IMR-90 (cell line): Measurements from ENCODE around the gene ZNF888. TPM values are rescaled to one million over a fixed set of nuclear protein-coding genes. Genes with fewer than 3 reads are reported as not detected.

Experiments used
- ATAC-seq: fragments of 200-7000 bp; cut with Tn5 transposase; 2 replicates; pipeline ENCODE4 v1.9.1; 2020; ENCODE audit warnings: low read depth, mild to moderate bottlenecking, moderate library complexity
- BruUV-seq: library from RNA; stranded (reverse); fragments of 400-500 nt; replicated peaks from 2 replicates; lab custom pipeline; 2021; lab: Mats Ljungman, UMichigan
- CTCF ChIA-PET: fragments of 300-600 bp; formaldehyde crosslinking; extraction: SDS; loops from one replicate; lab custom pipeline; 2021; ENCODE audit warnings: antibody characterized with exemption; lab: Yijun Ruan, JAX
- POLR2A ChIA-PET: fragments of 300-600 bp; sonication (Branson Sonifier 250); formaldehyde crosslinking; loops from one replicate; lab custom pipeline; 2022; ENCODE audit warnings: antibody characterized with exemption; ENCODE audit not compliant: unreplicated experiment; lab: Charles Lee
- DNase-seq: peaks from one replicate; pipeline ENCODE4 v3.0.0; 2013
- H2AFZ ChIP-seq: replicated peaks from 2 replicates; pipeline ENCODE3; 2013; ENCODE audit warnings: low read length, mild to moderate bottlenecking; ENCODE audit not compliant: poor library complexity
- H2AK5ac ChIP-seq: 2 replicates; pipeline ENCODE4 v1.6.1; 2013; ENCODE audit warnings: low read depth, low read length, inconsistent platforms
- H2AK9ac ChIP-seq: replicated peaks from 2 replicates; pipeline ENCODE3; 2013; ENCODE audit warnings: mild to moderate bottlenecking, low read depth, low read length, moderate library complexity; ENCODE audit not compliant: poor library complexity
- H2BK120ac ChIP-seq: 2 replicates; pipeline ENCODE4 v1.6.1; 2013; ENCODE audit warnings: low read depth, low read length, inconsistent platforms
- H2BK15ac ChIP-seq: 3 replicates; pipeline ENCODE4 v1.6.1; 2013; ENCODE audit warnings: low read depth, low read length, inconsistent platforms
- H2BK20ac ChIP-seq: 2 replicates; pipeline ENCODE4 v1.6.1; 2013; ENCODE audit warnings: low read depth, mild to moderate bottlenecking, inconsistent platforms, low read length, moderate library complexity
- H2BK5ac ChIP-seq: 2 replicates; pipeline ENCODE4 v1.6.1; 2013; ENCODE audit warnings: mild to moderate bottlenecking, low read depth, low read length, inconsistent platforms; ENCODE audit not compliant: poor library complexity, severe bottlenecking
- H3K14ac ChIP-seq: replicated peaks from 2 replicates; pipeline ENCODE4 v1.6.1; 2013; ENCODE audit warnings: low read depth, low read length, inconsistent platforms
- H3K18ac ChIP-seq: 2 replicates; pipeline ENCODE4 v1.6.1; 2013; ENCODE audit warnings: low read depth, low read length, control low read depth
- H3K23ac ChIP-seq: 2 replicates; pipeline ENCODE4 v1.6.1; 2013; ENCODE audit warnings: low read depth, low read length, inconsistent platforms
- H3K27ac ChIP-seq: 2 replicates; pipeline ENCODE4 v1.5.1; 2013; ENCODE audit warnings: mild to moderate bottlenecking, control low read depth, low read length; ENCODE audit not compliant: insufficient read depth
- H3K27me3 ChIP-seq: 2 replicates; pipeline ENCODE4 v1.6.1; 2013; ENCODE audit warnings: low read length; ENCODE audit not compliant: control insufficient read depth, insufficient read depth
- H3K36me3 ChIP-seq: 2 replicates; pipeline ENCODE4 v1.6.1; 2013; ENCODE audit warnings: low read length, mixed read lengths; ENCODE audit not compliant: control insufficient read depth, insufficient read depth
- H3K4ac ChIP-seq: 2 replicates; pipeline ENCODE4 v1.6.1; 2013; ENCODE audit warnings: low read depth, low read length, inconsistent platforms
- H3K4me1 ChIP-seq: 2 replicates; pipeline ENCODE4 v1.6.1; 2013; ENCODE audit warnings: low read length, mixed read lengths; ENCODE audit not compliant: control insufficient read depth, insufficient read depth
- H3K4me2 ChIP-seq: 2 replicates; pipeline ENCODE4 v1.6.1; 2013; ENCODE audit warnings: low read depth, mild to moderate bottlenecking, control low read depth, low read length, moderate library complexity
- H3K4me3 ChIP-seq: 2 replicates; pipeline ENCODE4 v1.5.1; 2013; ENCODE audit warnings: low read depth, mild to moderate bottlenecking, control low read depth, low read length, moderate library complexity; ENCODE audit not compliant: insufficient read depth
- H3K56ac ChIP-seq: 2 replicates; pipeline ENCODE4 v1.6.1; 2013; ENCODE audit warnings: low read length, inconsistent platforms; ENCODE audit not compliant: insufficient read depth; ENCODE audit errors: extremely low read depth
- H3K79me1 ChIP-seq, 2 experiments: 2 replicates each; pipeline ENCODE4 v1.6.1; 2013; ENCODE audit warnings: low read length in 2 of 2, inconsistent platforms in 1 of 2, low read depth in 1 of 2
- H3K9ac ChIP-seq: 2 replicates; pipeline ENCODE4 v1.6.1; 2013; ENCODE audit warnings: low read depth, low read length, control low read depth
- H3K9me1 ChIP-seq: 2 replicates; pipeline ENCODE4 v1.6.1; 2013; ENCODE audit warnings: low read length, inconsistent platforms; ENCODE audit not compliant: insufficient read depth
- H3K9me3 ChIP-seq: 2 replicates; pipeline ENCODE4 v1.6.1; 2013; ENCODE audit warnings: low read length; ENCODE audit not compliant: control insufficient read depth, insufficient read depth
- H4K20me1 ChIP-seq: 2 replicates; pipeline ENCODE4 v1.6.1; 2013; ENCODE audit warnings: low read length, inconsistent platforms; ENCODE audit not compliant: insufficient read depth
- H4K5ac ChIP-seq: 2 replicates; pipeline ENCODE4 v1.6.1; 2013; ENCODE audit warnings: mild to moderate bottlenecking, low read depth, low read length, control low read depth
- H4K8ac ChIP-seq, 2 experiments: 2 replicates each; pipeline ENCODE4 v1.6.1; 2013; ENCODE audit warnings: low read depth in 2 of 2, low read length in 2 of 2, control low read depth in 1 of 2, inconsistent platforms in 1 of 2
- H4K91ac ChIP-seq: 2 replicates; pipeline ENCODE4 v1.6.1; 2013; ENCODE audit warnings: low read depth, low read length, inconsistent platforms; ENCODE audit not compliant: insufficient read depth
- CHD1 ChIP-seq: IDR thresholded peaks from 2 replicates; pipeline ENCODE4 v1.6.1; 2012; ENCODE audit warnings: low read depth, low read length, improper control_type of control experiment
- ELK1 ChIP-seq: fragments of 150-350 bp; IDR thresholded peaks from 2 replicates; pipeline ENCODE4 v1.6.1; 2016; ENCODE audit warnings: low read depth, mild to moderate bottlenecking, low read length, moderate library complexity, borderline replicate concordance
- MAFK ChIP-seq: IDR thresholded peaks from 2 replicates; pipeline ENCODE4 v1.6.1; 2012; ENCODE audit warnings: low read depth, low read length, improper control_type of control experiment
- MXI1 ChIP-seq: IDR thresholded peaks from 2 replicates; pipeline ENCODE4 v1.6.1; 2012; ENCODE audit warnings: low read depth, mild to moderate bottlenecking, low read length, moderate library complexity, borderline replicate concordance
- POLR2A ChIP-seq: IDR thresholded peaks from 2 replicates; pipeline ENCODE4 v1.6.1; 2012; ENCODE audit warnings: mild to moderate bottlenecking, low read depth, low read length
- RCOR1 ChIP-seq: IDR thresholded peaks from 2 replicates; pipeline ENCODE4 v1.6.1; 2012; ENCODE audit warnings: mild to moderate bottlenecking, low read length, improper control_type of control experiment; ENCODE audit not compliant: insufficient replicate concordance
- RFX5 ChIP-seq: IDR thresholded peaks from 2 replicates; pipeline ENCODE4 v1.8.0; 2012; ENCODE audit warnings: low read depth, mild to moderate bottlenecking, low read length, moderate library complexity
- SMC3 ChIP-seq: fragments of 150-350 bp; IDR thresholded peaks from 2 replicates; pipeline ENCODE4 v1.6.1; 2016; ENCODE audit warnings: low read depth, mild to moderate bottlenecking, antibody characterized with exemption, low read length, moderate library complexity
- WGBS, 2 experiments: methylation state at CpG; one replicate each; pipeline versions ENCODE4 v1.1.5 to v1.1.7; 2013; ENCODE audit warnings: missing lambda C conversion rate in 2 of 2; ENCODE audit not compliant: insufficient read length in 1 of 2; ENCODE audit errors: extremely low coverage in 2 of 2; 5-methylcytosine and 5-hydroxymethylcytosine counted together
- dilution Hi-C: fragments of 300-500 bp; cut with HindIII; formaldehyde crosslinking; loops from one replicate; pipeline ENCODE4 v1.14.3; 2018; ENCODE audit warnings: low sequenced_read_pairs; ENCODE audit not compliant: unreplicated experiment
- in situ Hi-C: fragments of 300-500 bp; cut with MboI; formaldehyde crosslinking; loops from 3 replicates; pipeline ENCODE4 v1.14.3; 2019; ENCODE audit warnings: low sequenced_read_pairs, inconsistent platforms, mixed read lengths
- intact Hi-C: fragments of 100-400 bp; cut with micrococcal nuclease; formaldehyde crosslinking; loops from 2 replicates; pipeline ENCODE4 v1.10.0; 2022
- polyA plus RNA-seq, 3 experiments: library from polyadenylated mRNA; depleted of rRNA; stranded (reverse); fragments of >200 nt; gene quantifications; 2 replicates each; pipeline ENCODE4 v1.2.3, GENCODE V29; 2012; ENCODE audit warnings: low replicate concordance in 1 of 3
- total RNA-seq: library from RNA; depleted of rRNA; stranded (reverse); fragments of >200 nt; gene quantifications from 2 replicates; pipeline ENCODE4 v1.2.3, GENCODE V29; 2012

The ZNF888 gene
- total and polyA plus RNA-seq, 2 of the 4 experiments (the other 2 are of a cell fraction): 0.82 to 6.1 TPM

- Histone ChIP-seq H3K4me1 (no peaks in the 10 kb centered on the region), H4K5ac (no peak overlapping the region), H2AFZ (no peak overlapping the region), H4K20me1 (no peaks in the 10 kb centered on the region), H4K8ac (no peak overlapping the region), H2BK15ac (no peak overlapping the region), H3K4me2 (no peak overlapping the region; the same call in 1 of the 2 replicates), H3K36me3 (peaks cover 7% of the 10 kb centered on the region), H3K27me3 (no peaks in the 10 kb centered on the region), H3K27ac (no peak overlapping the region), H2BK5ac (no peak overlapping the region), H3K14ac (no peak overlapping the region), H4K91ac (no peak overlapping the region), H2AK5ac (no peak overlapping the region), H3K9ac (no peak overlapping the region), H3K4me3 (no peak overlapping the region), H3K9me1 (no peaks in the 10 kb centered on the region), H2BK120ac (no peak overlapping the region), H3K9me3 (peaks cover 29% of the 10 kb centered on the region), H3K4ac (no peak overlapping the region), H3K56ac (no peak overlapping the region), H2BK20ac (no peak overlapping the region), H3K18ac (no peak overlapping the region), H3K79me1 (no peaks in the 10 kb centered on the region), H3K23ac (no peak overlapping the region), H2AK9ac (no peak overlapping the region)
- ChIA-PET POLR2A (no interaction called here), CTCF (interaction anchor here (0.6 kb wide), 1 partner anchor 8 kb away, joined by 3 read pairs; no protein-coding TSS in a partner anchor)
- no peak for TF ChIP-seq MAFK
- TF ChIP-seq SMC3: no peak
- no peak for TF ChIP-seq CHD1
- TF ChIP-seq RCOR1: no peak
- TF ChIP-seq RFX5: no peak
- TF ChIP-seq ELK1: no peak
- TF ChIP-seq POLR2A: no peak
- TF ChIP-seq MXI1: no peak
- BruUV-seq: no TSS peak
- DNase-seq: no peak
- WGBS, 2 experiments: 48% methylated on average over 9 of the region's 24 CpGs; no CpG with 5 or more reads in 1 of the 2 experiments
- no peak for ATAC-seq
- intact Hi-C loops (no loop called here), dilution Hi-C loops (no loop called here), in situ Hi-C loops (no loop called here)
Observed at GRCh38 chr19:52945652-52946321, 22.6 kb upstream of the ZNF888 start.
